GM21723 (cell line): ENCODE measurements around the gene ZNF385C.

Source experiments
- ATAC-seq: cut with Tn5 transposase; IDR thresholded peaks from one replicate; pipeline ENCODE4 v1.9.1; 2021; ENCODE audit warnings: mild to moderate bottlenecking, moderate library complexity; ENCODE audit not compliant: unreplicated experiment

ZNF385C gene

GRCh38 chr17:42001729-42002128 lies 96.5 kb downstream of the ZNF385C start:
- ATAC-seq: no peak

GRCh38 chr17:42000413-42001133 lies 97.7 kb downstream of the ZNF385C start:
- ATAC-seq: no peak

GRCh38 chr17:41998497-41998896 lies 99.8 kb downstream of the ZNF385C start:
- ATAC-seq: no peak

GRCh38 chr17:41996855-41997164 lies 101.5 kb downstream of the ZNF385C start:
- ATAC-seq: no peak

- no peak for ATAC-seq
Observed at GRCh38 chr17:41992576-41992975, 105.7 kb downstream of the ZNF385C start.

GRCh38 chr17:41989702-41990419 lies 108.4 kb downstream of the ZNF385C start:
- ATAC-seq: no peak

DNA sequence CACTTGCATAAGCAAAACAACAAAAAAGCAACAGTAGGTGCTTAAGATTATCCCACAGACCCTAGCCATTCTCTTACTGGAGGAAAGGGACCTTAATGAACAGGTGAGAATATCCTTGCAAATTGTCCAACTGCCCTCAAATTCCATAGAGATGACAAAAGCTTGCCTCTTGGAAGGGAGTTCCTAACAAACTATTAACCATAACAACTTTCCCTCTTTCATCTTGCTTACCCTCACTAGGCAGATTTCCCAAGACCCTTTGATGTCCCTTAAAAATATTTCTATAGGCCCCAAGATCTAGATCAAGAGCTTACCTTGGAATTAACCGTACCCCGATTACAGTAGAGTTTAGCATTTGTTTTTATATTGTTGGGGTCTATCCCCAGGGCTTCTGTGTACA lies 109.9 kb downstream of the ZNF385C start:
- ATAC-seq: no peak

- no peak for ATAC-seq
Observed at GRCh38 chr17:41987642-41988041, 110.6 kb downstream of the ZNF385C start.

DNA sequence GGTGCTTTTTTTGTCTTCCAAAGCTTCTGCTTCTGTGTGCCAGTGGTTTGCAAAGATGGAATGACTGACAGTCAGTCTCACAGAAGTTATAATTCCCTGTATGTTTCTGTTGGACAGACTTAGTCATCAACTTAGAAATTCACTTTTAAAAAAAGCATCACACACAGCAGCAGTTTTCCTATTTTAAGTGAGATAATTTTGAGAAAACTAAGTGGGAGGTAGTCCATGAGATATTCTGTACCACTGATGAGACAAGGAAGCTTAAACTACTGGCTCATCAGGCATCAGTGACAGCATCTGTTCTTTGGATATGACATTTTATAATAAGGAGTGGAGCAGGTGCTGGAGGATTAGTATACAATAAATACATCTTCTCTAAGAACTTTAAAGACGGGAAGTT lies 111.6 kb downstream of the ZNF385C start:
- no peak for ATAC-seq

GRCh38 chr17:41985919-41986318 lies 112.4 kb downstream of the ZNF385C start:
- no peak for ATAC-seq

- no peak for ATAC-seq
Observed at GRCh38 chr17:41984454-41984853, 113.8 kb downstream of the ZNF385C start.

GRCh38 chr17:41982026-41982760 lies 116.1 kb downstream of the ZNF385C start:
- no peak for ATAC-seq

GRCh38 chr17:41977991-41978390 lies 120.3 kb downstream of the ZNF385C start:
- no peak for ATAC-seq

DNA sequence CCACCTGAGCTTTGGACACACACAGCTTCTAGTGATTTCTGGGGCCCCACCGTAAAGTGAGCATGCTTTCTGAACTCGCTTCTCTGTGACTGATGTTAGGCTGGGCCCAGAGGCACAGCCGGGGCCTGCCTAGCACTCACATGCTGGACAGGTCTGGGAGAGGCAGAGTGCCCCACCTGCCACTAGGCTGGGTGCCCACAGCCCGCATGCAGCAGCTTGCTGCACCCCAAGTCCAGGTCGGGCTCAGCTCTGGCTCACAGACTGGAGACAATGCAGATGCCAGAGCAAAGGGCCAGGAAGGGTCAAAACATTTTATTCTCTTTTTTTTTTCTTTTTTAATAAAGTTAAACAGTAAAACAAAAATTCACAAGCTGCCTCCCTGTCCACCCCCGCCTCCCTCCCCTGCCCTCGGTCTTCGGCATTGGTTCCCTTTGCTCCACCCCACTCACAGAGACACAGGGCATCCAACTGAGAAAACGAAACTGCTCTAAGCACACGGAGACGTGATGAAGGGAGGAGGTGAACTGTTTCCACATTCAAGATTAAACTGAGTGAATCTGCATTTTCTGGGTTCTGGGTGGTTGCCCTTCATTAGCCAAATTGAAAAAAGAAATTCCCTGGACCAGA lies 122.0 kb downstream of the ZNF385C start:
- no peak for ATAC-seq
